Endodermal cell (in vitro differentiated cells): Measurements from ENCODE around the gene UBE2G2. TPM values are rescaled to one million over a fixed set of nuclear protein-coding genes. Genes with fewer than 3 reads are reported as not detected.

Source experiments
- DNase-seq: peaks from one replicate; pipeline ENCODE4 v3.0.0-alpha.2; 2017
- H3K27ac ChIP-seq: 2 replicates; pipeline ENCODE4 v1.5.1; 2013; ENCODE audit warnings: mild to moderate bottlenecking, low read depth, low read length, moderate library complexity
- H3K27me3 ChIP-seq: 2 replicates; pipeline ENCODE4 v1.6.1; 2013; ENCODE audit warnings: mild to moderate bottlenecking, low read length, moderate library complexity; ENCODE audit not compliant: insufficient read depth, control insufficient read depth, poor library complexity, severe bottlenecking
- H3K36me3 ChIP-seq: 2 replicates; pipeline ENCODE4 v1.7.0; 2013; ENCODE audit warnings: mild to moderate bottlenecking, low read length, moderate library complexity; ENCODE audit not compliant: control insufficient read depth, insufficient read depth
- H3K4me1 ChIP-seq: one replicate; pipeline ENCODE4 v1.7.0; 2013; ENCODE audit warnings: low read length; ENCODE audit not compliant: control insufficient read depth, insufficient read depth
- H3K4me3 ChIP-seq: 2 replicates; pipeline ENCODE4 v1.5.1; 2013; ENCODE audit warnings: mild to moderate bottlenecking, low read length, moderate library complexity
- H3K9ac ChIP-seq: 2 replicates; pipeline ENCODE4 v1.6.1; 2013; ENCODE audit warnings: mild to moderate bottlenecking, low read length, moderate library complexity; ENCODE audit not compliant: poor library complexity, severe bottlenecking; ENCODE audit errors: extremely low read depth
- H3K9me3 ChIP-seq: 2 replicates; pipeline ENCODE4 v1.6.1; 2013; ENCODE audit warnings: mild to moderate bottlenecking, low read length, moderate library complexity; ENCODE audit not compliant: control insufficient read depth
- H3K27ac Mint-ChIP-seq: 2 replicates; pipeline ENCODE4 v1.8.0; 2020; ENCODE audit warnings: mixed read lengths
- H3K27me3 Mint-ChIP-seq: 2 replicates; pipeline ENCODE4 v1.8.0; 2021; ENCODE audit warnings: mild to moderate bottlenecking, mixed read lengths; ENCODE audit not compliant: insufficient read depth
- H3K36me3 Mint-ChIP-seq: 2 replicates; pipeline ENCODE4 v1.8.0; 2020; ENCODE audit warnings: low read depth, mixed read lengths
- H3K4me1 Mint-ChIP-seq: 2 replicates; pipeline ENCODE4 v1.8.0; 2020; ENCODE audit warnings: mixed read lengths
- H3K4me3 Mint-ChIP-seq: 2 replicates; pipeline ENCODE4 v1.8.0; 2020; ENCODE audit warnings: mild to moderate bottlenecking, moderate library complexity, mixed read lengths
- H3K9me3 Mint-ChIP-seq: 2 replicates; pipeline ENCODE4 v1.8.0; 2020; ENCODE audit warnings: mild to moderate bottlenecking, mixed read lengths
- CTCF ChIP-seq: fragments of 200-600 bp; sonication (generic); conservative IDR thresholded peaks from 2 replicates; pipeline ENCODE4 v1.5.0; 2021; ENCODE audit warnings: antibody characterized with exemption, mild to moderate bottlenecking
- WGBS, 2 experiments: methylation state at CpG; one replicate each; pipeline versions ENCODE4 v1.1.5 to v1.1.7; 2013; ENCODE audit warnings: missing lambda C conversion rate in 2 of 2, mixed read lengths in 1 of 2; ENCODE audit not compliant: insufficient coverage in 1 of 2, insufficient read length in 1 of 2; 5-methylcytosine and 5-hydroxymethylcytosine counted together
- total RNA-seq, 2 donors: library from RNA; stranded (reverse); fragmentation: NEBNext Ultra II Directional in 1 of 2; extraction: Animal tissue kit (Norgen Biotek cat#: 25700) in 1 of 2; gene quantifications; 2 replicates in 1 of 2; 3 replicates in 1 of 2; pipeline ENCODE4 v1.2.1, GENCODE V29; 2021

Gene UBE2G2
- total RNA-seq, 2 donors from 2014 or later, result 84.0 to 84.8 TPM

GRCh38 chr21:44842087-44842486 is 40.5 kb upstream of the UBE2G2 start:
- WGBS, 2 experiments, result 90 to 94% methylated on average over 7 to 10 of the region's 10 CpGs

GRCh38 chr21:44840771-44841170 is 39.2 kb upstream of the UBE2G2 start:
- no peak for TF ChIP-seq CTCF
- Histone ChIP-seq H3K4me1 (no peaks in the 10 kb centered on the region), H3K27me3 (no peaks in the 10 kb centered on the region), H3K9ac (no peak overlapping the region), H3K27ac (no peak overlapping the region), H3K4me3 (no peak overlapping the region), H3K9me3 (no peaks in the 10 kb centered on the region), H3K36me3 (no peaks in the 10 kb centered on the region)
- H3K36me3 Mint-ChIP-seq, result no peaks in the 10 kb centered on the region
- WGBS, 2 experiments, result 84 to 96% methylated on average over 8 to 11 of the region's 11 CpGs
- H3K4me3 Mint-ChIP-seq, result no peak overlapping the region
- DNase-seq, result no peak
- no peak overlapping the region for H3K27ac Mint-ChIP-seq
- no peaks in the 10 kb centered on the region for H3K27me3 Mint-ChIP-seq
- peaks cover 7% of the 10 kb centered on the region for H3K4me1 Mint-ChIP-seq
- no peaks in the 10 kb centered on the region for H3K9me3 Mint-ChIP-seq

More at GRCh38 chr21:44842087-44842486, 40.5 kb upstream of the UBE2G2 start:
- Mint-ChIP-seq H3K27ac (no peak overlapping the region), H3K4me1 (peaks cover 12% of the 10 kb centered on the region), H3K27me3 (no peaks in the 10 kb centered on the region), H3K4me3 (no peak overlapping the region), H3K9me3 (no peaks in the 10 kb centered on the region), H3K36me3 (no peaks in the 10 kb centered on the region)
- no peak for DNase-seq
- no peaks in the 10 kb centered on the region for H3K27me3 ChIP-seq
- H3K27ac ChIP-seq, result no peak overlapping the region
- no peak overlapping the region for H3K9ac ChIP-seq
- H3K4me1 ChIP-seq, result no peaks in the 10 kb centered on the region
- no peaks in the 10 kb centered on the region for H3K9me3 ChIP-seq
- H3K4me3 ChIP-seq, result no peak overlapping the region
- H3K36me3 ChIP-seq, result no peaks in the 10 kb centered on the region
- TF ChIP-seq CTCF, result no peak

- Histone ChIP-seq H3K4me1 (no peaks in the 10 kb centered on the region), H3K36me3 (no peaks in the 10 kb centered on the region), H3K27ac (no peak overlapping the region), H3K9me3 (no peaks in the 10 kb centered on the region), H3K4me3 (no peak overlapping the region), H3K9ac (no peak overlapping the region), H3K27me3 (no peaks in the 10 kb centered on the region)
- H3K4me3 Mint-ChIP-seq, result no peak overlapping the region
- TF ChIP-seq CTCF, result no peak
- H3K27ac Mint-ChIP-seq, result no peak overlapping the region
- H3K9me3 Mint-ChIP-seq, result no peaks in the 10 kb centered on the region
- no peak for DNase-seq
- no peaks in the 10 kb centered on the region for H3K27me3 Mint-ChIP-seq
- WGBS, 2 experiments, result 93 to 96% methylated on average over 8 to 9 of the region's 9 CpGs
- H3K36me3 Mint-ChIP-seq, result no peaks in the 10 kb centered on the region
- H3K4me1 Mint-ChIP-seq, result peaks cover 2% of the 10 kb centered on the region
Observed at GRCh38 chr21:44838951-44839350, 37.3 kb upstream of the UBE2G2 start.
